Adipose tissue (tissue), 3 donors: ENCODE results near the gene UGT1A1. TPM values are rescaled to one million over a fixed set of nuclear protein-coding genes. Genes with fewer than 3 reads are reported as not detected.

Source experiments
- H3K27ac ChIP-seq: one replicate; pipeline ENCODE4 v1.5.1; 2013; ENCODE audit warnings: low read depth, low read length
- WGBS, 3 donors: extraction: QIAGEN DNeasy Blood & Tissue Kit; methylation state at CpG; one replicate each; pipeline ENCODE4 v1.1.7; 2013; 5-methylcytosine and 5-hydroxymethylcytosine counted together
- polyA plus RNA-seq, 3 donors: library from polyadenylated mRNA; stranded (reverse); fragments of 200-250 nt; gene quantifications; one replicate each; pipeline ENCODE4 v1.2.3, GENCODE V29; 2013
- donor health status: healthy with polysubstance abuse.
- donor health status: Bipolar disorder and iron deficiency.
- donor health status: healthy.

UGT1A1 gene
- polyA plus RNA-seq, 3 donors, result 0.03 to 0.06 TPM; not detected in 1

DNA sequence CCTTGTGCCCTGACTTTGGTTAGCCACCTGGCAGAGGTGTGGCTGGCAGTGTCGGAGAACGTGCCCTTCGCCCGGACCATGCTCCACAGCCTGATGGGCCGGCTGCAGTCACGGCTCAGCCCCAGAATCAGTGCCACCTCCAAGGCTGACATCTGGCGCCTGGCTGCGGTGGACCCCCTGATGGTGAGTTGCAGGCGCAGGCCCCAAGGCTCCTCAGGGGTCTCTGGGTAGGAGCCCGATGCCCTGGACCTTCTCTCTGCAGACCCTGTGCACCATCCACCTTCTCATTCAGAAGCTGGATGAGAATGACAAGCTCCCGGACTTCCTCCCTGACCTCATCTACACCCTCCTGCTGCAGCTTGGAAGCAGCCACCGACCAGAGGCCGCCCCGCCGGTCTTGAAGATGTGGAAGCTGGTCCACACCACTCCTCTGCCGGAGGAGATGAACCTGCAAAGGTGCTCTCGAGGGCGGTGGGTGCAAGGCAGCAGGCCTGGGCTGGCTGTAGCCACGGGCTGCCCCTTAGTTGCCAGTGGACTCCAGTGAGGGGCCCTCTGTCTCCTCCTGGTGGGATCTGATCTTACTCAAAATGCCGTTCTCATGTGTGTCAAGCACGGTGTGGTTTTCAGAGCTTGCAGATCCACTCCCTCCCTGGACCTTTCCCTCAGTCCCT lies 62.2 kb downstream of the UGT1A1 start:
- no peak overlapping the region for H3K27ac ChIP-seq
- WGBS, 3 donors, result 79 to 94% (median 89%) methylated on average over 21 of the region's 21 CpGs

Other genes starting within 250 kb of the UGT1A1 start
- gene USP40, start 193.5 kb upstream of the UGT1A1 start, polyA plus RNA-seq, result 10 to 100 TPM; 11.5 to 26.4 (median 16.2) TPM
- not detected for gene UGT1A8, start 142.6 kb upstream of the UGT1A1 start, polyA plus RNA-seq
- gene UGT1A10, start 123.8 kb upstream of the UGT1A1 start, polyA plus RNA-seq, result under 1 TPM in 1 of 3 donors, not detected in 2; 0.59 TPM
- gene UGT1A9, start 88.4 kb upstream of the UGT1A1 start, polyA plus RNA-seq, result not detected
- not detected for gene UGT1A7, start 78.4 kb upstream of the UGT1A1 start, polyA plus RNA-seq
- under 1 TPM in 2 of 3 donors, not detected in 1; 0.39 to 0.79 TPM for gene UGT1A6, start 67.4 kb upstream of the UGT1A1 start, polyA plus RNA-seq
- under 1 TPM in 1 of 3 donors, not detected in 2; 0.04 TPM for gene UGT1A5, start 47.4 kb upstream of the UGT1A1 start, polyA plus RNA-seq
- not detected for gene UGT1A4, start 41.5 kb upstream of the UGT1A1 start, polyA plus RNA-seq
- not detected for gene UGT1A3, start 31.2 kb upstream of the UGT1A1 start, polyA plus RNA-seq
- 1 to 10 TPM in 1 of 3 donors, under 1 TPM in 2; 0.09 to 2.2 (median 0.14) TPM for gene MROH2A, start 18.1 kb downstream of the UGT1A1 start, polyA plus RNA-seq
- under 1 TPM in 2 of 3 donors, not detected in 1; 0.07 to 0.16 TPM for gene HJURP, start 94.3 kb downstream of the UGT1A1 start, polyA plus RNA-seq
- gene TRPM8, start 157.1 kb downstream of the UGT1A1 start, polyA plus RNA-seq, result under 1 TPM in 1 of 3 donors, not detected in 2; 0.12 TPM